MM.1S (cell line): ENCODE measurements around the gene MTLN.
"Not testable (repeated sequence)": the region's sequence is repeated elsewhere in the genome, so short reads cannot be mapped to it uniquely, and the experiment has no call there.

ENCODE experiments used
- DNase-seq: peaks from one replicate; pipeline ENCODE4 v3.0.0-alpha.2; 2015
- H2AFZ ChIP-seq: fragments of 300-600 bp; sonication (generic); 2 replicates; pipeline ENCODE4 v1.6.0; 2016; ENCODE audit warnings: antibody characterized with exemption, low read length
- H3F3A ChIP-seq: fragments of 300-600 bp; sonication (generic); 2 replicates; pipeline ENCODE4 v1.6.1; 2016; ENCODE audit warnings: mild to moderate bottlenecking, antibody characterized with exemption, low read length, moderate library complexity, mixed read lengths; ENCODE audit not compliant: insufficient read depth
- H3K27ac ChIP-seq: fragments of 300-600 bp; sonication (generic); 2 replicates; pipeline ENCODE4 v1.5.1; 2016; ENCODE audit warnings: mild to moderate bottlenecking, low read length
- H3K27me3 ChIP-seq: fragments of 300-600 bp; sonication (generic); replicated peaks from 2 replicates; pipeline ENCODE4 v1.6.0; 2016; ENCODE audit warnings: low read length; ENCODE audit not compliant: insufficient read depth
- H3K36me3 ChIP-seq: fragments of 300-600 bp; sonication (generic); replicated peaks from 2 replicates; pipeline ENCODE4 v1.6.1; 2016; ENCODE audit warnings: mild to moderate bottlenecking, low read length, mixed read lengths; ENCODE audit not compliant: insufficient read depth
- H3K4me1 ChIP-seq: fragments of 300-600 bp; sonication (generic); 2 replicates; pipeline ENCODE4 v1.6.1; 2016; ENCODE audit warnings: low read length, mixed read lengths
- H3K4me2 ChIP-seq: fragments of 300-600 bp; sonication (generic); 2 replicates; pipeline ENCODE4 v1.6.0; 2016; ENCODE audit warnings: low read depth, low read length
- H3K4me3 ChIP-seq: fragments of 300-600 bp; sonication (generic); 2 replicates; pipeline ENCODE4 v1.5.1; 2016; ENCODE audit warnings: low read length, mixed read lengths
- H3K79me2 ChIP-seq: fragments of 300-600 bp; sonication (generic); 2 replicates; pipeline ENCODE4 v1.6.1; 2016; ENCODE audit warnings: mixed run types, low read length, mixed read lengths
- H3K9ac ChIP-seq: fragments of 300-600 bp; sonication (generic); 2 replicates; pipeline ENCODE4 v1.6.1; 2016; ENCODE audit warnings: low read length, mixed read lengths
- H3K9me2 ChIP-seq: fragments of 300-600 bp; sonication (generic); replicated peaks from 2 replicates; pipeline ENCODE4 v1.6.1; 2016; ENCODE audit warnings: mild to moderate bottlenecking, low read length, mixed read lengths; ENCODE audit not compliant: insufficient read depth
- H3K9me3 ChIP-seq: fragments of 300-600 bp; sonication (generic); replicated peaks from 2 replicates; pipeline ENCODE4 v1.6.1; 2016; ENCODE audit warnings: mild to moderate bottlenecking, low read length, mixed read lengths; ENCODE audit not compliant: insufficient read depth
- H4K20me1 ChIP-seq: fragments of 300-600 bp; sonication (generic); 2 replicates; pipeline ENCODE4 v1.6.1; 2016; ENCODE audit warnings: mild to moderate bottlenecking, low read length, moderate library complexity, mixed read lengths; ENCODE audit not compliant: insufficient read depth
- EZH2 ChIP-seq: fragments of 300-600 bp; sonication (generic); optimal IDR thresholded peaks from 2 replicates; pipeline ENCODE3; 2017; ENCODE audit warnings: low read depth, mild to moderate bottlenecking, antibody characterized with exemption, low read length, mixed read lengths
- EZH2phosphoT487 ChIP-seq: fragments of 300-600 bp; sonication (generic); IDR thresholded peaks from 2 replicates; pipeline ENCODE4 v1.6.1; 2018; ENCODE audit warnings: antibody characterized with exemption, low read length
- TF ChIP-seq, protein P1 (sequence below): fragments of 300-600 bp; sonication (generic); IDR thresholded peaks from 2 replicates; pipeline ENCODE4 v1.5.1; 2016; ENCODE audit warnings: antibody characterized with exemption, low read length, mixed read lengths

The MTLN gene

DNA sequence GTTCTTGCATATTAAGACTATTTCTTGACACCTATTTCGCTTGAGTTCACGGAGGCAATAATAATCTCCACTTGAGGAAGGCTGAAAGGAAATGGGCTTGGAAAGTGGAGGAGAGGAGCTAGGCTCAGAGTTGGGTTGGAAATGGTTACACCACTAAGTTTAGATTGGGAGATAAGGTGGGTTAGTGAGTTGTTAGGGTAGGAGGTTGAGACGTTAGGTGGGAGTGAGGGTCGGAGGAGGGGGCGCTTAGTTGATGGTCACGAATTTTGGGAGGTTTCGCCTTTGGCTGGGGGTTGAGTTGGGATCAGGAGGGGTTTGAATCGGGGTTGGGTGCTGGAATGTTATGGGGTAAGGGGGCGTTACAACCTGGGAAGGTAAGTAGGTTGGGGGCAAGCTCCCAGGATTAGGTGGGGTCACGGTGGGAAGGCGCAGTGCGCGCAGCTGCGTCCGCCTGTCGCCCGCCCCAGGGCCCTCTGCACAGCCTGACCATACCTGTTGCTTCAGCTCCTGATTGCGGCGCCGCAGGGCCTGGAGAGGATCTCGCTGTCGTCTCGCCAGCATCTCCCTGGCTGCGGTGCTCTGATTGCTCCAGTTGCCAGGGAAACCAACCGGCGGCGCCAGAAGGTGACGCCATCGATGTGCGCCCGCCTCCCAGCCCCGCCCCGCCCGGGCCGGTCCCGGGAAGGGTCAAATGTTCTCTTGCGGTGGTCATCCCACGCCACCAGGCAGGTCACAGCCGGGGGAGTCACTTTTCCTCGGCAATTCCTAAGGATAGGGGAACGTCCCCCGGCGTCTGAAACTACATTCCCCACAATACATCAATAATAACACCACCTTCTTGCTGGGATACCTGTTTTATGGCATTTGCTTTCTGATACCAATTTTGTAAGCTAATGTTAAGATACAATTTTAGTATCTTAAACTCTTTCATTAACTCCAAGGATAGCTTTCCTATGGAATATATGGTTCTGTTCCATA lies 7.7 kb downstream of the MTLN start, which contains the start of gene NPHP1:
TSS of gene NPHP1 (minus strand) at position 606 of the 978 bp plus-strand sequence. CDS start at position 561, 45 bp downstream.
- Histone ChIP-seq H3K4me3 (peak within 1 kb of the TSS; percentile 72), H3K9ac (peak within 1 kb of the TSS; percentile 62), H3K27me3 (no peaks in the 10 kb centered on the region), H3K27ac (peak within 1 kb of the TSS; percentile 27; the same call in 1 of the 2 replicates), H3F3A (peaks cover 5% of the 10 kb centered on the region; the same call in 1 of the 2 replicates), H3K4me1 (peaks cover 7% of the 10 kb centered on the region), H2AFZ (peak within 1 kb of the TSS; percentile 64), H3K9me3 (no peaks in the 10 kb centered on the region), H4K20me1 (no peaks in the 10 kb centered on the region), H3K9me2 (no peaks in the 10 kb centered on the region), H3K36me3 (no peaks in the 10 kb centered on the region), H3K4me2 (peak within 1 kb of the TSS; percentile 82), H3K79me2 (no peaks in the 10 kb centered on the region)
- TF ChIP-seq, protein P1, sequence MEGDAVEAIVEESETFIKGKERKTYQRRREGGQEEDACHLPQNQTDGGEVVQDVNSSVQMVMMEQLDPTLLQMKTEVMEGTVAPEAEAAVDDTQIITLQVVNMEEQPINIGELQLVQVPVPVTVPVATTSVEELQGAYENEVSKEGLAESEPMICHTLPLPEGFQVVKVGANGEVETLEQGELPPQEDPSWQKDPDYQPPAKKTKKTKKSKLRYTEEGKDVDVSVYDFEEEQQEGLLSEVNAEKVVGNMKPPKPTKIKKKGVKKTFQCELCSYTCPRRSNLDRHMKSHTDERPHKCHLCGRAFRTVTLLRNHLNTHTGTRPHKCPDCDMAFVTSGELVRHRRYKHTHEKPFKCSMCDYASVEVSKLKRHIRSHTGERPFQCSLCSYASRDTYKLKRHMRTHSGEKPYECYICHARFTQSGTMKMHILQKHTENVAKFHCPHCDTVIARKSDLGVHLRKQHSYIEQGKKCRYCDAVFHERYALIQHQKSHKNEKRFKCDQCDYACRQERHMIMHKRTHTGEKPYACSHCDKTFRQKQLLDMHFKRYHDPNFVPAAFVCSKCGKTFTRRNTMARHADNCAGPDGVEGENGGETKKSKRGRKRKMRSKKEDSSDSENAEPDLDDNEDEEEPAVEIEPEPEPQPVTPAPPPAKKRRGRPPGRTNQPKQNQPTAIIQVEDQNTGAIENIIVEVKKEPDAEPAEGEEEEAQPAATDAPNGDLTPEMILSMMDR = no peak
- no peak for TF ChIP-seq EZH2
- TF ChIP-seq EZH2phosphoT487 = no peak
- DNase-seq = peak; percentile 88

DNA sequence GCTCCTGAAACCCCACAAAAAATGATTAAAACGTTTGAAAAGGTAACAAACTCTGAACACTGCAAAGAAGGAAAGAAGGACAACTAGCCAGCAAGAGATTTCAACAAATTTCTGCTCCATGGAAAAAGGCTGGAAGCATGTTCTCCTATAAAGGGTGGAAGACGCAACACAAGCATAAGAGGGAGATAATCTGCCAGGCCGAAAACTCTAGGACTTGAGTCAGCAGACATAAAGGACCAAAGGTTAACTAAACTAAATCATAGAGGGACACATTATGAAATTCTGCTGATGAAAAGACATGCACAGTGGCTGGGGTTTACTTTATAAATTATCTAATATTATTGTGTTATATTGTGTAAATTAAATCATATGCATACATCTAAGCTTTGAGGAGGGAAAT lies 14.3 kb downstream of the MTLN start:
- H3K9me3 ChIP-seq = no peaks in the 10 kb centered on the region
- no peak overlapping the region for H2AFZ ChIP-seq
- H3K4me2 ChIP-seq = no peak overlapping the region
- no peak for DNase-seq
- no peaks in the 10 kb centered on the region for H3K9me2 ChIP-seq
- H3F3A ChIP-seq = no peaks in the 10 kb centered on the region
- no peaks in the 10 kb centered on the region for H3K4me1 ChIP-seq
- H4K20me1 ChIP-seq = no peaks in the 10 kb centered on the region
- H3K36me3 ChIP-seq = no peaks in the 10 kb centered on the region
- TF ChIP-seq EZH2phosphoT487 = no peak
- TF ChIP-seq EZH2 = no peak
- TF ChIP-seq, protein P1 = no peak
- no peaks in the 10 kb centered on the region for H3K27me3 ChIP-seq
- H3K27ac ChIP-seq = no peak overlapping the region
- H3K9ac ChIP-seq = no peak overlapping the region
- H3K4me3 ChIP-seq = no peak overlapping the region
- no peaks in the 10 kb centered on the region for H3K79me2 ChIP-seq

DNA sequence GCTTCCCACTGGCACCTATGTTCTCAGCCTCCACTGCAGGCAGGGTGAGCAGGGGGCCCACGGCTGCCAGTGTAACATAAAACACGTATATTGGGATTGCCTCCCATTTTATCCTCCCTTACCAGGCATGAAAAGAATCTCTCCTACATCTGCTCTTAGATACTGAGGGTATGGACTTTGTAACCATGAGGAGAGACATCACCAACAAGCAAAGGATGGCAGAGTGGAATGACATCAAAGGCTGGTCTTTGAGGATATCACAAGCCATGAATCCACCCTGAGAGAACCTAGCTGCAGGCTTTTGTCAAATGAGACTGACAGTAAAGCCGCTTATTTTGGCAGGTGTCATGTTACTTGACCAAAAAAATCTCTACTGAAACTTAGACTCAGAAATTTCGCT lies 14.9 kb downstream of the MTLN start:
- Histone ChIP-seq H2AFZ (no peak overlapping the region), H3K9me2 (no peaks in the 10 kb centered on the region), H3K27ac (no peak overlapping the region), H4K20me1 (no peaks in the 10 kb centered on the region), H3K9ac (no peak overlapping the region), H3K36me3 (no peaks in the 10 kb centered on the region), H3K9me3 (no peaks in the 10 kb centered on the region), H3K4me2 (no peak overlapping the region), H3K4me1 (no peaks in the 10 kb centered on the region), H3K4me3 (no peak overlapping the region), H3K79me2 (no peaks in the 10 kb centered on the region), H3F3A (no peaks in the 10 kb centered on the region), H3K27me3 (no peaks in the 10 kb centered on the region)
- TF ChIP-seq, protein P1 = no peak
- TF ChIP-seq EZH2 (no peak), EZH2phosphoT487 (no peak)
- DNase-seq = no peak

DNA sequence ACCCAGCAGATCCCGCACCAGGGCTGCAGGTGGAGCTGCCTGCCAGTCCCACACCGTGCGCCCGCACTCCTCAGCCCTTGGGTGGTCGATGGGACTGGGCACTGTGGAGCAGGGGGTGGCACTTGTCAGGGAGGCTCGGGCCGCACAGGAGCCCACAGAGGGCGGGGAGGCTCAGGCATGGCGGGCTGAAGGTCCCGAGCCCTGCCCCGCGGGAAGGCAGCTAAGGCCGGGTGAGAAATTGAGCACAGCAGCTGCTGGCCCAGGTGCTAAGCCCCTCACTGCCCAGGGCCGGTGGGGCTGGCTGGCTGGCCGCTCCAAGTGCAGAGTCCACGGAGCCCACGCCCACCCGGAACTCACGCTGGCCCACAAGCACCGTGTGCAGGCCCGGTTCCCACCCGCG lies 22.2 kb downstream of the MTLN start:
- H4K20me1 ChIP-seq, H3K9me2 ChIP-seq, H3K4me3 ChIP-seq, H3K36me3 ChIP-seq, H3K79me2 ChIP-seq, H3K27me3 ChIP-seq, DNase-seq, H2AFZ ChIP-seq, H3K4me2 ChIP-seq, H3K27ac ChIP-seq, H3F3A ChIP-seq, H3K9me3 ChIP-seq, H3K4me1 ChIP-seq, H3K9ac ChIP-seq: not testable (repeated sequence)
